Measurements from ENCODE around the gene PSAP. TPM values are rescaled to one million over a fixed set of nuclear protein-coding genes. Genes with fewer than 3 reads are reported as not detected.
"Not testable (repeated sequence)": the region's sequence is repeated elsewhere in the genome, so short reads cannot be mapped to it uniquely, and the experiment has no call there.

The PSAP gene
- total RNA-seq, 1 experiment from 2014 or later = 1,316 TPM

DNA sequence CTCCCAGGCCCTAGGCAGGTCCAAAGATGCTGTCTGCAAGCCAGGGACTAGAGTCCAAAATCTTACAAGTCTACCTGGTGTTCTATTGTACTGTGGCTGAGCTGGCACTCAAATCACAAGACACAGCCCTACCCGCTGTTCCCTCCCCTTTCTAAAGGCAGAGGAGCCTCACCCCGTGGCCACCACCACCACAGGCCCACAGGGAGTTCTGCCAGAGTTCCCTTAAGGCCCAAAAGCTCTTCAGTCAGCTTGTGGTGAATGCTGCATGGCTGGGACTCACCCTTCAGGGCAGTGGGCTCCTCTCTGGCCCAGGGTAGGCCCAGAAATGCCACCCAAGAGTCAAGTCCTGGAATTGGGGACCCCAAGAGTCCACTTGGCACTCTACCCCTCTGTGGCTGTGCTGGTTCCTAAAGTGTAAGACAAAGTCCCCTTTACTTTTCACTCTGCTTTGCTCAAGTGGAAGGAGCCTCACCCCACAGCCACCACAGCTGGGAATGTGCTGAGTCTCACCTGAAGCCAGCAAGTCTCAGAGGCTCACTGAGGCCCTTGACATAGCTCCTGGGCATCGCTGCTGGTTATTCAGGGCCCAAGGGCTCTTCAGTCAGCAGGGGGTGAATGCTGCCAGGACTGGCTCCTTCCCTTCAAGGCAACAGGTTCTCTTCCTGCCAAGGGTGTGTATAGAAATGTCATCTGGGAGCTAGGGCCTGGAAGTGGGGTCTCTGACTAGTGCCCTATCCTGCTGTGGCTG is 48.8 kb upstream of the PSAP start:
- H3K4me3 Mint-ChIP-seq (ENCODE audit: unreplicated experiment) = no peak overlapping the region
- no peaks in the 10 kb centered on the region for H3K9me3 ChIP-seq
- ChIA-PET CTCF (interaction anchor here (0.6 to 2.1 kb wide), 3 partner anchors 49 to 149 kb away, joined by 3 to 8 read pairs (median 4); partner anchors contain the start of gene PSAP), POLR2A (interaction anchor here (0.5 to 0.6 kb wide), 2 partner anchors 10 to 402 kb away, joined by 3 read pairs; no protein-coding TSS in a partner anchor)
- no peaks in the 10 kb centered on the region for H3K36me3 ChIP-seq (ENCODE audit: control insufficient read depth, insufficient read depth, low read length)
- intact Hi-C loops (cut with micrococcal nuclease; ENCODE audit: unreplicated experiment) = loop anchor here (5.0 kb wide), 2 partner anchors 427 to 588 kb away; no protein-coding TSS in a partner anchor
- H3K36me3 Mint-ChIP-seq (ENCODE audit: insufficient read depth, unreplicated experiment) = no peaks in the 10 kb centered on the region
- DNase-seq = no peak
- no peaks in the 10 kb centered on the region for H3K27me3 ChIP-seq (replicated peaks; ENCODE audit: control insufficient read depth, insufficient read depth, low read length)
- TF ChIP-seq, protein P1, sequence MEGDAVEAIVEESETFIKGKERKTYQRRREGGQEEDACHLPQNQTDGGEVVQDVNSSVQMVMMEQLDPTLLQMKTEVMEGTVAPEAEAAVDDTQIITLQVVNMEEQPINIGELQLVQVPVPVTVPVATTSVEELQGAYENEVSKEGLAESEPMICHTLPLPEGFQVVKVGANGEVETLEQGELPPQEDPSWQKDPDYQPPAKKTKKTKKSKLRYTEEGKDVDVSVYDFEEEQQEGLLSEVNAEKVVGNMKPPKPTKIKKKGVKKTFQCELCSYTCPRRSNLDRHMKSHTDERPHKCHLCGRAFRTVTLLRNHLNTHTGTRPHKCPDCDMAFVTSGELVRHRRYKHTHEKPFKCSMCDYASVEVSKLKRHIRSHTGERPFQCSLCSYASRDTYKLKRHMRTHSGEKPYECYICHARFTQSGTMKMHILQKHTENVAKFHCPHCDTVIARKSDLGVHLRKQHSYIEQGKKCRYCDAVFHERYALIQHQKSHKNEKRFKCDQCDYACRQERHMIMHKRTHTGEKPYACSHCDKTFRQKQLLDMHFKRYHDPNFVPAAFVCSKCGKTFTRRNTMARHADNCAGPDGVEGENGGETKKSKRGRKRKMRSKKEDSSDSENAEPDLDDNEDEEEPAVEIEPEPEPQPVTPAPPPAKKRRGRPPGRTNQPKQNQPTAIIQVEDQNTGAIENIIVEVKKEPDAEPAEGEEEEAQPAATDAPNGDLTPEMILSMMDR (IDR thresholded peaks at IDR 0.05; ENCODE audit: insufficient read depth in 1 of 2, low read depth in 1 of 2, low read length in 1 of 2, severe bottlenecking in 1 of 2, unreplicated experiment in 1 of 2) = no peak
- no peak overlapping the region for H3K27ac Mint-ChIP-seq (ENCODE audit: unreplicated experiment)
- H3K4me1 ChIP-seq = no peaks in the 10 kb centered on the region; the same call in 1 of the 2 replicates
- no peak overlapping the region for H3K4me3 ChIP-seq (ENCODE audit: low read depth, low read length)
- no TSS peak for BruUV-seq (replicated peaks)
- H3K4me1 Mint-ChIP-seq (ENCODE audit: low read depth, unreplicated experiment) = peaks cover 6% of the 10 kb centered on the region
- H3K27me3 Mint-ChIP-seq (ENCODE audit: insufficient read depth, unreplicated experiment) = no peaks in the 10 kb centered on the region
- no peaks in the 10 kb centered on the region for H3K9me3 Mint-ChIP-seq (ENCODE audit: unreplicated experiment)

DNA sequence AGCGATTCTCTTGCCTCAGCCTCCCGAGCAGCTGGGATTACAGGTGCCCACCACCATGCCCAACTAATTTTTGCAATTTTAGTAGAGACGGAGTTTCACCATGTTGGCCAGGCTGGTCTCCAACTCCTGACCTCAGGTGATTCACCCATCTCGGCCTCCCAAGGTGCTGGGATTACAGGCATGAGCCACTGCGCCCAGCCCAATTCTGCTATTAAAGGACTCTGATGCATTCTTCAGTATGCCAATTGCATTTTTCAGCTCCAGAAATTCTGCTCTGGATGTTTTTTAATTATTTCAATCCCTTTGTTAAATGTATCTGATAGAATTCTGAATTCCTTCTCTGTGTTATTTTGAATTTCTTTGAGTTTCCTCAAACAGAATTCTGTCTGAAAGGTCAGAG is 47.3 kb upstream of the PSAP start:
- BruUV-seq (replicated peaks); H3K4me3 Mint-ChIP-seq (ENCODE audit: unreplicated experiment); POLR2A ChIA-PET: not testable (repeated sequence)

DNA sequence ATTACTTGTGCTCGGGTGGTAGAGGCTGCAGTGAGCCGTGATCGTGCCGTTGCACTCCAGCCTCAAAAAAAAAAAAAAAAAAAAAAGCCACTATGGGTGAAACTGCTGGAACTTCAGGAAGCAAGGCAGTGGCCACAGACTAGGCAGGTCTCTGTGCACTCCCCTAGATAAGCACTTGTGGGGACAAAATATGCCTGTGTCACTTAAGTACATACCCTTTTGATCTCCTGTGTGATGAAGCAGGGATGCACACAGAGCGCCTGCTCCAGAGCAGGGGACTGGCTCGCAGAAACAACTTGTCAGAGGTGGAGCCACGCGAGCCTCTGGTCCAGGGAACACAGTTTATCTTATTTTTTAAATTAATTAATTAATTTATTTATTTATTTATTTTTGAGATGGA is 42.9 kb upstream of the PSAP start:
- Mint-ChIP-seq H3K4me3 (ENCODE audit: unreplicated experiment) (no peak overlapping the region), H3K9me3 (ENCODE audit: unreplicated experiment) (no peaks in the 10 kb centered on the region), H3K27me3 (ENCODE audit: insufficient read depth, unreplicated experiment) (no peaks in the 10 kb centered on the region), H3K36me3 (ENCODE audit: insufficient read depth, unreplicated experiment) (peaks cover 6% of the 10 kb centered on the region), H3K27ac (ENCODE audit: unreplicated experiment) (no peak overlapping the region), H3K4me1 (ENCODE audit: low read depth, unreplicated experiment) (peaks cover 20% of the 10 kb centered on the region)
- CTCF ChIA-PET = no interaction called here
- no peaks in the 10 kb centered on the region for H3K36me3 ChIP-seq (ENCODE audit: control insufficient read depth, insufficient read depth, low read length)
- no TSS peak for BruUV-seq (replicated peaks)
- TF ChIP-seq, protein P1 (IDR thresholded peaks at IDR 0.05; ENCODE audit: insufficient read depth in 1 of 2, low read depth in 1 of 2, low read length in 1 of 2, severe bottlenecking in 1 of 2, unreplicated experiment in 1 of 2) = no peak
- no peaks in the 10 kb centered on the region for H3K9me3 ChIP-seq
- DNase-seq = no peak
- peaks cover 22% of the 10 kb centered on the region for H3K4me1 ChIP-seq
- intact Hi-C loops (cut with micrococcal nuclease; ENCODE audit: unreplicated experiment) = no loop called here
- no peak overlapping the region for H3K4me3 ChIP-seq (ENCODE audit: low read depth, low read length)
- no peaks in the 10 kb centered on the region for H3K27me3 ChIP-seq (replicated peaks; ENCODE audit: control insufficient read depth, insufficient read depth, low read length)
- POLR2A ChIA-PET = no interaction called here

More for the DNA sequence above, 47.3 kb upstream of the PSAP start:
- intact Hi-C loops (cut with micrococcal nuclease; ENCODE audit: unreplicated experiment) = loop anchor here (5.0 kb wide), 2 partner anchors 429 to 586 kb away; no protein-coding TSS in a partner anchor
- not testable (repeated sequence) for H3K9me3 Mint-ChIP-seq (ENCODE audit: unreplicated experiment); H3K36me3 Mint-ChIP-seq (ENCODE audit: insufficient read depth, unreplicated experiment); H3K9me3 ChIP-seq; DNase-seq; H3K4me1 Mint-ChIP-seq (ENCODE audit: low read depth, unreplicated experiment); H3K27me3 Mint-ChIP-seq (ENCODE audit: insufficient read depth, unreplicated experiment); H3K27ac Mint-ChIP-seq (ENCODE audit: unreplicated experiment); H3K27me3 ChIP-seq (replicated peaks; ENCODE audit: control insufficient read depth, insufficient read depth, low read length); H3K36me3 ChIP-seq (ENCODE audit: control insufficient read depth, insufficient read depth, low read length); H3K4me1 ChIP-seq; H3K4me3 ChIP-seq (ENCODE audit: low read depth, low read length)
- CTCF ChIA-PET = interaction anchor here (0.6 to 2.1 kb wide), 5 partner anchors 55 to 320 kb away, joined by 3 to 8 read pairs (median 5); no protein-coding TSS in a partner anchor
